SK-N-SH (cell line): ENCODE measurements around the gene ZNF521. TPM values are rescaled to one million over a fixed set of nuclear protein-coding genes. Genes with fewer than 3 reads are reported as not detected.

Experiments
- CTCF ChIA-PET: fragments of 300-600, 350-600 bp; formaldehyde crosslinking; extraction: SDS; loops from one replicate; lab custom pipeline; 2021; lab: Yijun Ruan, JAX
- POLR2A ChIA-PET: fragments of 350-600 bp; sonication (Branson Sonifier 250); formaldehyde crosslinking; extraction: SDS; loops from one replicate; lab custom pipeline; 2020; ENCODE audit warnings: antibody characterized with exemption, inconsistent platforms; lab: Yijun Ruan, JAX
- DNase-seq: peaks from one replicate; pipeline ENCODE4 v3.0.0; 2012
- H2AFZ ChIP-seq: fragments of 200-600 bp; sonication (generic); 2 replicates; pipeline ENCODE4 v1.8.1; 2016; ENCODE audit warnings: antibody characterized with exemption, mild to moderate bottlenecking, low read depth
- H3F3A ChIP-seq: fragments of 200-600 bp; sonication (generic); replicated peaks from 2 replicates; pipeline ENCODE3; 2016; ENCODE audit warnings: antibody characterized with exemption, mild to moderate bottlenecking; ENCODE audit not compliant: insufficient read depth
- H3K27ac ChIP-seq, 2 experiments: fragments of 200-500 bp in 1 of 2; fragments of 200-600 bp in 1 of 2; sonication (Bioruptor generic) in 1 of 2; sonication (generic), shearing (Covaris generic) in 1 of 2; 2 replicates each; pipeline versions ENCODE4 v1.5.1 to v1.6.1; 2014 to 2016; ENCODE audit warnings: low read depth in 2 of 2, inconsistent platforms in 1 of 2, low read length in 1 of 2, mild to moderate bottlenecking in 1 of 2, mixed read lengths in 1 of 2
- H3K27me3 ChIP-seq: fragments of 200-600 bp; sonication (generic), shearing (Covaris generic); 2 replicates; pipeline ENCODE4 v1.6.1; 2016; ENCODE audit warnings: mixed run types; ENCODE audit not compliant: insufficient read depth
- H3K36me3 ChIP-seq, 2 experiments: fragments of 200-500 bp in 1 of 2; fragments of 200-600 bp in 1 of 2; sonication (Bioruptor generic) in 1 of 2; sonication (generic) in 1 of 2; replicated peaks in 1 of 2; 2 replicates each; pipeline versions ENCODE3 to v1.5.1; 2014 to 2016; ENCODE audit warnings: low read length in 1 of 2, mild to moderate bottlenecking in 1 of 2; ENCODE audit not compliant: insufficient read depth in 2 of 2, control insufficient read depth in 1 of 2
- H3K4me1 ChIP-seq, 2 experiments: fragments of 200-500 bp in 1 of 2; fragments of 200-600 bp in 1 of 2; sonication (Bioruptor generic) in 1 of 2; sonication (generic), shearing (Covaris generic) in 1 of 2; 2 replicates each; pipeline versions ENCODE4 v1.5.1 to v1.6.1; 2014 to 2016; ENCODE audit warnings: low read depth in 1 of 2, low read length in 1 of 2, mixed run types in 1 of 2; ENCODE audit not compliant: insufficient read depth in 2 of 2, control insufficient read depth in 1 of 2
- H3K4me2 ChIP-seq: fragments of 200-600 bp; sonication (generic), shearing (Covaris generic); 2 replicates; pipeline ENCODE4 v1.6.1; 2017; ENCODE audit warnings: mixed run types
- H3K4me3 ChIP-seq, 2 experiments: fragments of 200-500 bp in 1 of 2; fragments of 200-600 bp in 1 of 2; sonication (Bioruptor generic) in 1 of 2; sonication (generic), shearing (Covaris generic) in 1 of 2; 2 replicates each; pipeline versions ENCODE4 v1.5.1 to v1.8.1; 2014 to 2016; ENCODE audit warnings: low read depth in 2 of 2, inconsistent platforms in 1 of 2, low read length in 1 of 2, mild to moderate bottlenecking in 1 of 2, mixed read lengths in 1 of 2, moderate library complexity in 1 of 2
- H3K79me2 ChIP-seq: fragments of 200-600 bp; sonication (generic); 2 replicates; pipeline ENCODE4 v1.8.1; 2017; ENCODE audit warnings: mild to moderate bottlenecking; ENCODE audit not compliant: insufficient read depth
- H3K9ac ChIP-seq: fragments of 200-600 bp; sonication (generic); 2 replicates; pipeline ENCODE4 v1.6.1; 2017; ENCODE audit warnings: mixed run types
- H3K9me2 ChIP-seq: fragments of 200-600 bp; sonication (generic); 2 replicates; pipeline ENCODE4 v1.6.1; 2017; ENCODE audit warnings: mixed run types
- H3K9me3 ChIP-seq: fragments of 200-600 bp; sonication (generic); 2 replicates; pipeline ENCODE4 v1.6.1; 2017; ENCODE audit warnings: mixed run types, mild to moderate bottlenecking, moderate library complexity
- H4K20me1 ChIP-seq: fragments of 200-600 bp; sonication (generic); 2 replicates; pipeline ENCODE4 v1.6.1; 2017; ENCODE audit warnings: mild to moderate bottlenecking, mixed run types; ENCODE audit not compliant: insufficient read depth
- CHD2 ChIP-seq: fragments of 150-350 bp; IDR thresholded peaks from 2 replicates; pipeline ENCODE4 v1.6.1; 2018; ENCODE audit warnings: low read length; ENCODE audit not compliant: partially characterized antibody
- EZH2phosphoT487 ChIP-seq: fragments of 200-600 bp; sonication (generic); IDR thresholded peaks from 2 replicates; pipeline ENCODE4 v1.6.1; 2017; ENCODE audit warnings: low read depth, mixed run types, mild to moderate bottlenecking, antibody characterized with exemption, moderate library complexity, borderline replicate concordance
- FOXM1 ChIP-seq: IDR thresholded peaks from 2 replicates; pipeline ENCODE4 v1.4.0; 2012; ENCODE audit warnings: low read depth, mild to moderate bottlenecking
- MEF2A ChIP-seq: IDR thresholded peaks from 2 replicates; pipeline ENCODE4 v1.4.0; 2012; ENCODE audit warnings: low read depth, borderline replicate concordance
- MXI1 ChIP-seq: IDR thresholded peaks from 2 replicates; pipeline ENCODE4 v1.6.1; 2012; ENCODE audit warnings: mild to moderate bottlenecking, low read depth, low read length, improper control_type of control experiment
- NRF1 ChIP-seq: IDR thresholded peaks from 2 replicates; pipeline ENCODE4 v1.6.1; 2012; ENCODE audit warnings: low read depth, mild to moderate bottlenecking, low read length
- POLR2AphosphoS5 ChIP-seq: IDR thresholded peaks from 2 replicates; pipeline ENCODE4 v1.6.1; 2012; ENCODE audit warnings: low read depth, low read length
- RAD21 ChIP-seq: IDR thresholded peaks from 2 replicates; pipeline ENCODE4 v1.6.1; 2012; ENCODE audit warnings: mild to moderate bottlenecking, low read length
- SIN3A ChIP-seq: IDR thresholded peaks from 2 replicates; pipeline ENCODE4 v1.6.1; 2012; ENCODE audit warnings: low read depth, mild to moderate bottlenecking, low read length, moderate library complexity, borderline replicate concordance
- SMC3 ChIP-seq: IDR thresholded peaks from 2 replicates; pipeline ENCODE4 v1.6.1; 2012; ENCODE audit warnings: low read depth, low read length, improper control_type of control experiment
- USF2 ChIP-seq: fragments of 150-350 bp; IDR thresholded peaks from 2 replicates; pipeline ENCODE4 v1.6.1; 2017; ENCODE audit warnings: antibody characterized with exemption, low read length, low read depth, borderline replicate concordance
- ZBTB33 ChIP-seq: IDR thresholded peaks from 2 replicates; pipeline ENCODE4 v1.4.0; 2012; ENCODE audit warnings: low read depth, borderline replicate concordance
- WGBS: methylation state at CpG from one replicate; pipeline ENCODE4 v1.1.6; 2017; ENCODE audit warnings: low lambda C conversion rate; 5-methylcytosine and 5-hydroxymethylcytosine counted together
- polyA plus RNA-seq, 3 experiments: library from polyadenylated mRNA; depleted of rRNA; stranded (reverse); fragments of >200 nt; gene quantifications; 2 replicates each; pipeline ENCODE4 v1.2.3, GENCODE V29; 2012
- TF ChIP-seq, protein P1 (sequence below): IDR thresholded peaks from 2 replicates; pipeline ENCODE4 v1.6.1; 2012; ENCODE audit warnings: mild to moderate bottlenecking, low read depth, low read length, moderate library complexity
- TF ChIP-seq, protein P2 (sequence below): IDR thresholded peaks from 2 replicates; pipeline ENCODE4 v1.4.0; 2012; ENCODE audit warnings: low read depth, borderline replicate concordance
- TF ChIP-seq, protein P3 (sequence below): IDR thresholded peaks from 2 replicates; pipeline ENCODE4; 2012
- TF ChIP-seq, protein P4 (sequence below): fragments of 150-350 bp; IDR thresholded peaks from 2 replicates; pipeline ENCODE4 v1.6.1; 2016; ENCODE audit warnings: mild to moderate bottlenecking, low read depth, low read length

The ZNF521 gene
- polyA plus RNA-seq, 1 of the 3 experiments (the other 2 are of a cell fraction): 14.1 TPM

- TF ChIP-seq, protein P1, sequence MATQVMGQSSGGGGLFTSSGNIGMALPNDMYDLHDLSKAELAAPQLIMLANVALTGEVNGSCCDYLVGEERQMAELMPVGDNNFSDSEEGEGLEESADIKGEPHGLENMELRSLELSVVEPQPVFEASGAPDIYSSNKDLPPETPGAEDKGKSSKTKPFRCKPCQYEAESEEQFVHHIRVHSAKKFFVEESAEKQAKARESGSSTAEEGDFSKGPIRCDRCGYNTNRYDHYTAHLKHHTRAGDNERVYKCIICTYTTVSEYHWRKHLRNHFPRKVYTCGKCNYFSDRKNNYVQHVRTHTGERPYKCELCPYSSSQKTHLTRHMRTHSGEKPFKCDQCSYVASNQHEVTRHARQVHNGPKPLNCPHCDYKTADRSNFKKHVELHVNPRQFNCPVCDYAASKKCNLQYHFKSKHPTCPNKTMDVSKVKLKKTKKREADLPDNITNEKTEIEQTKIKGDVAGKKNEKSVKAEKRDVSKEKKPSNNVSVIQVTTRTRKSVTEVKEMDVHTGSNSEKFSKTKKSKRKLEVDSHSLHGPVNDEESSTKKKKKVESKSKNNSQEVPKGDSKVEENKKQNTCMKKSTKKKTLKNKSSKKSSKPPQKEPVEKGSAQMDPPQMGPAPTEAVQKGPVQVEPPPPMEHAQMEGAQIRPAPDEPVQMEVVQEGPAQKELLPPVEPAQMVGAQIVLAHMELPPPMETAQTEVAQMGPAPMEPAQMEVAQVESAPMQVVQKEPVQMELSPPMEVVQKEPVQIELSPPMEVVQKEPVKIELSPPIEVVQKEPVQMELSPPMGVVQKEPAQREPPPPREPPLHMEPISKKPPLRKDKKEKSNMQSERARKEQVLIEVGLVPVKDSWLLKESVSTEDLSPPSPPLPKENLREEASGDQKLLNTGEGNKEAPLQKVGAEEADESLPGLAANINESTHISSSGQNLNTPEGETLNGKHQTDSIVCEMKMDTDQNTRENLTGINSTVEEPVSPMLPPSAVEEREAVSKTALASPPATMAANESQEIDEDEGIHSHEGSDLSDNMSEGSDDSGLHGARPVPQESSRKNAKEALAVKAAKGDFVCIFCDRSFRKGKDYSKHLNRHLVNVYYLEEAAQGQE: no peak
- TF ChIP-seq CHD2: no peak
- no peak for TF ChIP-seq USF2
- no peak for TF ChIP-seq FOXM1
- TF ChIP-seq, protein P2, sequence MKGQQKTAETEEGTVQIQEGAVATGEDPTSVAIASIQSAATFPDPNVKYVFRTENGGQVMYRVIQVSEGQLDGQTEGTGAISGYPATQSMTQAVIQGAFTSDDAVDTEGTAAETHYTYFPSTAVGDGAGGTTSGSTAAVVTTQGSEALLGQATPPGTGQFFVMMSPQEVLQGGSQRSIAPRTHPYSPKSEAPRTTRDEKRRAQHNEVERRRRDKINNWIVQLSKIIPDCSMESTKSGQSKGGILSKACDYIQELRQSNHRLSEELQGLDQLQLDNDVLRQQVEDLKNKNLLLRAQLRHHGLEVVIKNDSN: no peak
- no peak for TF ChIP-seq NRF1
- TF ChIP-seq EZH2phosphoT487: no peak
These were observed 248.4 kb downstream of the ZNF521 start (continued) for GRCh38 chr18:25103468-25104155.

DNA sequence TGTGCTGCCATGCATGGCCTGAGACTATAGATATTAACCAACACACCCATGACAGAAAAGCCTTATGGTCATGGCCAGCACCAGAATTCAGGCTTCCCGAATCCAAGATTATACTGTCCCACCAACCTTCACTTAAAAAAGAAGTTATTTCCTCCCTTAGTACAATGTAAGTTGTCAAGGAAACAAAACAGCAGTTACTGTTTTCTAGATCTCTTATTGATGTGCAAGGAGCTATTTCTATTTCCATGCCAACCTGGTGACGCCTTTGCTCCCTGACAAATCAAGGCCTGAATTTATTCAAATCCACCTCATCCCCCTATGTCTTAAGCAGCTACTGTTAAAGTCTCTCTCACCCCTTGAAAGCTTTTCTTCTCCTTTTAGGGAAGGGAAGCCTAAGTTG lies 249.3 kb downstream of the ZNF521 start:
- Histone ChIP-seq H3K4me1 (no peaks in the 10 kb centered on the region; a peak in 1 of 4 replicates), H3K9me3 (no peaks in the 10 kb centered on the region), H3K27me3 (no peaks in the 10 kb centered on the region), H3K27ac (no peak overlapping the region), H3K9me2 (no peaks in the 10 kb centered on the region), H3F3A (no peaks in the 10 kb centered on the region), H3K79me2 (no peaks in the 10 kb centered on the region), H3K4me2 (no peak overlapping the region), H3K4me3 (no peak overlapping the region), H4K20me1 (no peaks in the 10 kb centered on the region), H2AFZ (no peak overlapping the region), H3K9ac (no peak overlapping the region), H3K36me3 (no peaks in the 10 kb centered on the region)
- DNase-seq: no peak
- 76% methylated on average over 2 of the region's 2 CpGs for WGBS
- CTCF ChIA-PET: interaction anchor here (1.0 kb wide), 1 partner anchor 181 kb away, joined by 4 read pairs; no protein-coding TSS in a partner anchor
- POLR2A ChIA-PET: no interaction called here
- TF ChIP-seq, protein P2: no peak
- TF ChIP-seq RAD21: no peak
- TF ChIP-seq SIN3A: no peak
- TF ChIP-seq MEF2A: no peak
- TF ChIP-seq ZBTB33: no peak
- TF ChIP-seq, protein P3, sequence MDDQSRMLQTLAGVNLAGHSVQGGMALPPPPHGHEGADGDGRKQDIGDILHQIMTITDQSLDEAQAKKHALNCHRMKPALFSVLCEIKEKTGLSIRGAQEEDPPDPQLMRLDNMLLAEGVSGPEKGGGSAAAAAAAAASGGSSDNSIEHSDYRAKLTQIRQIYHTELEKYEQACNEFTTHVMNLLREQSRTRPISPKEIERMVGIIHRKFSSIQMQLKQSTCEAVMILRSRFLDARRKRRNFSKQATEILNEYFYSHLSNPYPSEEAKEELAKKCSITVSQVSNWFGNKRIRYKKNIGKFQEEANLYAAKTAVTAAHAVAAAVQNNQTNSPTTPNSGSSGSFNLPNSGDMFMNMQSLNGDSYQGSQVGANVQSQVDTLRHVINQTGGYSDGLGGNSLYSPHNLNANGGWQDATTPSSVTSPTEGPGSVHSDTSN: no peak
- no peak for TF ChIP-seq POLR2AphosphoS5
- no peak for TF ChIP-seq MXI1
- TF ChIP-seq, protein P4, sequence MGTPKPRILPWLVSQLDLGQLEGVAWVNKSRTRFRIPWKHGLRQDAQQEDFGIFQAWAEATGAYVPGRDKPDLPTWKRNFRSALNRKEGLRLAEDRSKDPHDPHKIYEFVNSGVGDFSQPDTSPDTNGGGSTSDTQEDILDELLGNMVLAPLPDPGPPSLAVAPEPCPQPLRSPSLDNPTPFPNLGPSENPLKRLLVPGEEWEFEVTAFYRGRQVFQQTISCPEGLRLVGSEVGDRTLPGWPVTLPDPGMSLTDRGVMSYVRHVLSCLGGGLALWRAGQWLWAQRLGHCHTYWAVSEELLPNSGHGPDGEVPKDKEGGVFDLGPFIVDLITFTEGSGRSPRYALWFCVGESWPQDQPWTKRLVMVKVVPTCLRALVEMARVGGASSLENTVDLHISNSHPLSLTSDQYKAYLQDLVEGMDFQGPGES: no peak
- TF ChIP-seq USF2: no peak
- no peak for TF ChIP-seq FOXM1
- no peak for TF ChIP-seq SMC3
